Endometrial microvascular endothelial cells (primary cell): ENCODE results near the gene NDC80. TPM values are rescaled to one million over a fixed set of nuclear protein-coding genes. Genes with fewer than 3 reads are reported as not detected.

Source experiments
- in situ Hi-C: cut with HindIII; loops from 2 replicates; pipeline ENCODE4 v1.10.0; 2017; ENCODE audit warnings: low sequenced_read_pairs, low pct_unique_long_range_greater_than_20kb; ENCODE audit errors: inconsistent ontology term
- total RNA-seq: library from RNA; depleted of rRNA; stranded (reverse); fragments of >200 nt; gene quantifications from one replicate; pipeline ENCODE4 v1.2.3, GENCODE V29; 2015; ENCODE audit errors: inconsistent ontology term

Gene NDC80
- 21.1 TPM for total RNA-seq

DNA sequence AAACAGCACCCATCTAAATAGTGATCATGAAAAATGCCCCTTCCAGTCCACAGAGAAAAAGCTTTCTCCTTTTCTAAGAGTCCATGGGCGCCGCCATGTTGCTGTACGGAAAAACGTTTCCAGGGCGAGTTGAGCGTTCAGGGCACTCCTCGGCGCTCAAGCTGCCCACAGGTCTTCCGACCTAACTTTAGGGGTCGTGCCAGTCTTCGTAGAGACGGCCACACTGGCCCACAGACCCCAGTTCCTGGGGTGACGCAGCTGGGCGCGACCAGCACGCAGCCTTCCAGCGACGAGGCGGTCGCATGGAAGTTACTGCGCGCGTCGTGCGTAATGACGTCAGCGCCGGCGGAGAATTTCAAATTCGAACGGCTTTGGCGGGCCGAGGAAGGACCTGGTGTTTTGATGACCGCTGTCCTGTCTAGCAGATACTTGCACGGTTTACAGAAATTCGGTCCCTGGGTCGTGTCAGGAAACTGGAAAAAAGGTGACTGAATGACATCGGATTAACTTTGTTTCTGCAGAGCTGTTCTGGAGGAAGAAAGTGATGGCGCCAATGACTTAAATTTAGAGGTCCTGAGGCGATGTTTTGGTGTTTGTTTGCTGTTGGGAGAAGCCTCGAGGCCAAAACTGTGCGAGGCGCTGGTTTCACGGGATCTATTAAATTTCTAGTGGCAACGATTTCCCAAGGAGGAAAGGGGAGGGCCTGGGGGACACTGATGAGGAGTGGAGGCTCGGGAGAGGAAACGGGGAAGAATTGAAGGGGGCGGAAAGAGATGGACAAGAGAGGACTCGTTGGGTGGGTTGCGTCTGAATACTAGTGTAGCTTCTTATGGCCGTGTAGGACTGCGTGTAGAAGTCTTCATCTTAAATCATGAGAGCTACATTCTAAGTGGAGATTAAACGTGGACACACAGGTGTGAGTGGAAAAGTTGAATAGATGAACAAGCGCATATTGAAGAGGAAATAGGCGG is at the start of gene NDC80, which contains the start of gene METTL4:
TSS of gene NDC80 (plus strand) at position 358 of the 971 bp plus-strand sequence. CDS start 1,429 bp downstream, outside the sequence.
TSS of gene METTL4 (minus strand) at position 306 of the 971 bp plus-strand sequence. CDS start 4,289 bp downstream, outside the sequence.
- in situ Hi-C loops: no loop called here

DNA sequence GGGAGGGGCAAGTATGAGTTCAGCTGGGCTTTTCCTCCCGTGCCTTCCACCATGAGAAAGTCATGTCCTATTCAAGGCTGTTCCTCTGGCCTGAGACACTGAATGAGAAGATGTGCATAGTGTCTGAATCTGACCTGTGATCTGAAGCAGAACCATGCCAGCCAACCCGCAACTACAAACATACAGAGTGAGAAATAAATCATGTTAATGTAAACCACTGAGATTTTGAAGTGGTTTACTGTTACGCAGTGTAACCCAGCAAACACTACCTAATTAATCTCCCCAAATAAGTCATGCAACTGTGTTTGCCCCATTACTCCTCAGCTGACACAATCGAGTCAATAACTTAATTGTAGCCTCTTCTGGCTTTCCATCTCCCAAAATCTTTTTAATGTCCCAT is 49.2 kb upstream of the NDC80 start:
- in situ Hi-C loops: no loop called here

DNA sequence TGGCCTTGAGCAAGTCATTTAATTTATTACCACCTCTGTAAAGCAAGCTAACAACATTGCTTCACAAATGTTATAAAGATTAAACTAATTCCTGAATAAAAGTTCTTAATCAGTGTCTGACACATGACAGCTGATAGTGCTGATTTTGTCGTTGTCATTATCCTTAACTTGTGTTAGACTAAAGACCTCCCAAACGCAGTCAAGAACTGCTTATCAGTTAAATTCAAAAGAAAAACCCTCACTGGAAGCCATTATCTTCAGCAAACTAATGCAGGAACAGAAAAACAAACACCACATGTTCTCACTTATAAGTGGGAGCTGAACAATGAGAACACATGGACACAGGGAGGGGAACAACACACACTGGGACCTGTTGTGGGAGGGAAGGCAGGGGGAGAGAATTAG is 46.6 kb upstream of the NDC80 start:
- in situ Hi-C loops: loop anchor here (25.0 kb wide), 1 partner anchor 937 kb away; no protein-coding TSS in a partner anchor

DNA sequence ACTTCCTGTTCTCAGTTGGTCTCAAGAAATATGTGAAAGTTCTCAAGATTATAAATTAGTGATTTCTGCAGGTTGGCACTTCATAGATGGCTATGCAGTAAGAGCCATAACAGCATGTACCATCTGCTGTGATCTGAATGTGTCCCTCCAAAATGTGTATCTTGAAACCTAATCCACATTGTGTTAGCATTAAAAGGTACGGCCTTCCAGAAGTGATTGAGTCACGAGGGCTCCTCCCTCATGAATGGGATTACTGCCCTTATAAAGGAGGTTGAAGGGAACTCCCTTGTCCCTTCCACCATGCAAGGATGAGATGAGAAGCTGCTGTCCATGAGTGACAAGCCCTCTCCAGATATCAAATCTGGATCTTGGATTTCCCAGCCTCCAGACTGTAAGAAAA is 45.0 kb upstream of the NDC80 start:
- in situ Hi-C loops: loop anchor here (25.0 kb wide), 1 partner anchor 939 kb away; no protein-coding TSS in a partner anchor

GRCh38 chr18:2529154-2529553 is 42.2 kb upstream of the NDC80 start:
- in situ Hi-C loops: loop anchor here (25.0 kb wide), 1 partner anchor 942 kb away; no protein-coding TSS in a partner anchor

- in situ Hi-C loops: loop anchor here (25.0 kb wide), 1 partner anchor 944 kb away; no protein-coding TSS in a partner anchor
Measured at GRCh38 chr18:2531751-2532150, 39.6 kb upstream of the NDC80 start.

DNA sequence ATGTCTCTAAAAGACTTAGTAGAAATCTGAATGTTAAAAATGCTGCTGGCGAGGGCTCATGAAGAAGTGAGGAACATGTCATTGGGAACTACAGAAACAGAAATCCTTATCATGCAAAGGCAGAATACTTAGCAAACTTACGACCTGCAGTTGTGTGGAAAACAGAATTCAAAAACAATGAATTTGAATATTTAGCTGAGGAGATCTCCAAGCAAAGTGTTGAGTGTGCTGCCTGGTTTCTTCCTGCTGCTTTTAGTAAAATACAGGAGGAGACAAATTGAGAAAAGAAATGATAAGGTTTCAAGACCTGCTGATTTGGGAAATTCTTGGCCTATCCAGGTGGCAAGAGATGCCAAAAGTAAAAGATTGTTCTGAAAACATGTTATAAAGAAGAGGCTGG is 38.6 kb upstream of the NDC80 start:
- in situ Hi-C loops: loop anchor here (25.0 kb wide), 1 partner anchor 945 kb away; no protein-coding TSS in a partner anchor

- in situ Hi-C loops: loop anchor here (25.0 kb wide), 1 partner anchor 948 kb away; no protein-coding TSS in a partner anchor
Measured at GRCh38 chr18:2534906-2535305, 36.5 kb upstream of the NDC80 start.

DNA sequence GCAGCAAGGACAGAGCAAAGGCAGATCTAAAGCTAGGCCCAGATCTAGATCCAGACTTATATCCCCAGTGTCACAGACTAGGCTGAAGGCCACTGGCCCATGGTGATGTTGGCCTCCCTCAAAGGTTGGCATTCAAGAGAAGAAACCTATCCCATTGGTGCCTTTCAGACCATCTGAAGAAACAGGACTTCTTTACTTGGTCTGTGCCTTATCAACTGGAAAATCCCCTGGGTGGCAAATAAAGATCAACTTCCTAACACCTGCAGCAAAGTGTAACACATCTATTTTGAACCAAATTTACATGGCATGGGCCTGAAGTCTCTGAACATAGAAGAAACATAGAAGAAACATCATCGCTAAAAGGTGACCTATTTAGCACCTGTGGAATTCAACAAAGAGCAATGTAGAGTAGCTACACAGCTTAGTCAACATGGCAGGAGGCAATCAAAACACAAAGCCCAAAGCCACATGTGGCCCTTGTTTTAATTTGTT is 35.9 kb upstream of the NDC80 start:
- in situ Hi-C loops: loop anchor here (25.0 kb wide), 1 partner anchor 948 kb away; no protein-coding TSS in a partner anchor

GRCh38 chr18:2536063-2536462 is 35.3 kb upstream of the NDC80 start:
- in situ Hi-C loops: loop anchor here (25.0 kb wide), 1 partner anchor 949 kb away; no protein-coding TSS in a partner anchor

DNA sequence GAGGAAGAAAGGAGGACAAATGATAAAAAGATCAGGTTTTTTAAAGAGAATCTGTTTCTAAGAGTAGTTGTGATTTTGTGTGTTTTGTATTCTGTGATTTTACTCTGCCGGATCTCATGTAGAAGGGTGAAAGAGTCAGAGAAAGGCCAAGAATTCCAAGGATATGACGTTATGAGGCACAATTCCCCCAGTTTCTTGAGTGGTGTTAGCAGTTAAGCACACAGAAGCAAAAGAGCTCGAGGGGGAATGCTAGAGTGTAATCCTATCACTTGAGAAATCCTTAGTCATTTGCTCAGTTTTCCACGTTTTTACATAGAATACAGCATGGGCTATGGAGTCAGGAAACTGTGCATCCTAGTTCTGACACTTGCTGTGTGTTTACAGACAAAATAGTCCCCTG is 34.9 kb upstream of the NDC80 start:
- in situ Hi-C loops: loop anchor here (25.0 kb wide), 1 partner anchor 949 kb away; no protein-coding TSS in a partner anchor

GRCh38 chr18:2537296-2537695 is 34.1 kb upstream of the NDC80 start:
- in situ Hi-C loops: loop anchor here (25.0 kb wide), 1 partner anchor 950 kb away; no protein-coding TSS in a partner anchor

DNA sequence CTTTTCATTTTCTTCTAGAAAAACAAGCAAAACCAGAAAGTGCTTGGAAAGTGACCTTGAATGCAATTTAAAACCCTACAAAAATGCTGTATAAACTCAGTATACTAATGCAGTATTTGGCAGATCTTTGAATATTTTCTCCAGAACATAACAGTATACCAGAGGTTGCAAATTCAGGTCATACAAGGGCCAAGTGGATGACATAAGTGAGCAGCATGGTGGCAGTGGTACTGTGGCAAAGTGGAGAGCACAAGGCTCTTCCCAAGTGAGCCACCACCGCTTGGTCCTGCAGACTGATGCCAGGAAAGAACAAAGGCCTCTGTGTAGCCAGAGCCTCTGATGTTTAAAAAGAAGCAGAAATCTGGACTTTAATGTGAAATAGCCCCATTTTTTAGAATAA is 33.1 kb upstream of the NDC80 start:
- in situ Hi-C loops: loop anchor here (25.0 kb wide), 1 partner anchor 951 kb away; no protein-coding TSS in a partner anchor

GRCh38 chr18:2538844-2539243 is 32.5 kb upstream of the NDC80 start:
- in situ Hi-C loops: loop anchor here (25.0 kb wide), 1 partner anchor 952 kb away; no protein-coding TSS in a partner anchor

DNA sequence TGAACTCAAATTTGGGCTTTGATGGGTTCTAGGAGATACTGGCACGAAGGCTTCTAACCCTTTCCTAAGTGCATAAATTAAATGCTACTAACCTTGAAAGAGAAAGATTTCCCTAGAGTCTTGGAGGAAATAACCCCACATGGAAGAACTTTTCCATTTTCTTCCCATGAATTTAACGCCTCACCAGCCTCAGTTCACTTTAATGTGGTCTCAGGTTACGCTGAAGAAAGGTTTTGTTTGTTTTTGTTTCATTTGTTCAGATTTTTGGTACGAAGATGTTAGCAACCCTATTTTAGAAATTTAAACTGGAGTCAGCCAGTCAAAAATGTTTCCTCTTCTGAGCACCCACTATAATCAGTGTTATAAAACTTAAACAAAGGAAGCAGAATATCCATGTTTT is 30.8 kb upstream of the NDC80 start:
- in situ Hi-C loops: loop anchor here (25.0 kb wide), 1 partner anchor 953 kb away; no protein-coding TSS in a partner anchor

DNA sequence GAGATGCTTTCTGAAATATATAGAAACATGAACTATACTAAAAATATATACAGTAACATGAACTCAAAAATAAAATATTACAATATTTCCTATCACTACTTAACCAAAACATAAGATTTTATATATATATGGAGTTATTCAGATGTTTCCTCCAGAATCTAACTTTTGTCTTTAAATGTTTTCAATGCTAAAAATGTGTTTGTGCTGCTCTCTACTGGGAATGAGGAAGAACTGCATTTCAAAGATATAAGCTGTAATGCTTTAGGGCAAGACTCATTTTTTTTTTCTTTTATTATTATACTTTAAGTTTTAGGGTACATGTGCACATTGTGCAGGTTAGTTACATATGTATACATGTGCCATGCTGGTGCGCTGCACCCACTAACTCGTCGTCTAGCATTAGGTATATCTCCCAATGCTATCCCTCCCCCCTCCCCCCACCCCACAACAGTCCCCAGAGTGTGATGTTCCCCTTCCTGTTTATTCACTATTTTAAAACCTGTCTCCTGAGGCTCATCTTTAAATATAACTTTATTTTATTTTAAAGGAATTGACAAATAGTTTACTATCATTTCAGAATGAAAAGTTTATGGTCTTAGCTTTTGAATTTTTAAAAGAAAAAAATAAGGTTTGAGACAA is 29.3 kb upstream of the NDC80 start:
- in situ Hi-C loops: loop anchor here (25.0 kb wide), 1 partner anchor 955 kb away; no protein-coding TSS in a partner anchor

- in situ Hi-C loops: loop anchor here (25.0 kb wide), 1 partner anchor 958 kb away; no protein-coding TSS in a partner anchor
Measured at GRCh38 chr18:2545155-2545554, 26.2 kb upstream of the NDC80 start.

DNA sequence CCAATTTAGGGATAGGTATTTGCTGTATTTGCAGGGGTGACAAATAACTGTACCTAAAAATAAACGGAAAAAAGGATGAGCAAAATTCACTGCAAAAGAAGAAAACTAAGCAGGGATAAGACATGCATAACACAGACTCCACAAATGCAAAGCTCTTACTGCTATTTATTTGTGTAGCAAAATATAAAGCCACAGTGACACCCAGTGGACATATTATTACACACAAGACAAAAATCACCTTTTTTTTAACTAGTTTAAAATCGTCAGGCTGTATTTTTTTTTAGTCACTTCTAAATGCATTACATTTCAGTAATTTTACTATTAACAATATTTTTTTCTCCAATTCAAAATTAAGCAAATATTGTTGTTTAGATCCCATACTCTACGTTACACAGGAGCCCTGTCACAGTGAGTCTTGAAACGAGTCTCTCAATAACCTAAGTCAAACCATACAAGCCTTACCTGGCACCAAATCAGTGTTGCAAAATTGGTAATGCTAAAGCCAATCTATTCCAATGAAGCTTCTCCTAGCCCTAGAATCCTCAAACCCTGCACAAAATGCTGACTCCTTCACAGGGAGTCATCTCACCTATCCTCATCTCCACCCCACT is 23.8 kb upstream of the NDC80 start:
- in situ Hi-C loops: loop anchor here (25.0 kb wide), 1 partner anchor 960 kb away; no protein-coding TSS in a partner anchor
